ENCODE results near the gene ALDH1L2.

ALDH1L2 gene

GRCh38 chr12:105083031-105083430, 1.2 kb downstream of the ALDH1L2 start:
- DNase-seq, result no peak

- DNase-seq, result no peak
Measured at GRCh38 chr12:105078712-105079570, 5.3 kb downstream of the ALDH1L2 start.

- no peak for DNase-seq
Measured at GRCh38 chr12:105077435-105077834, 6.8 kb downstream of the ALDH1L2 start.

GRCh38 chr12:105076913-105077312, 7.3 kb downstream of the ALDH1L2 start:
- no peak for DNase-seq

GRCh38 chr12:105076098-105076497, 8.2 kb downstream of the ALDH1L2 start:
- no peak for DNase-seq

- DNase-seq, result no peak
Measured at GRCh38 chr12:105072888-105073488, 11.3 kb downstream of the ALDH1L2 start.

- DNase-seq, result no peak
Measured at GRCh38 chr12:105071981-105072380, 12.3 kb downstream of the ALDH1L2 start.

GRCh38 chr12:105069936-105070702, 14.1 kb downstream of the ALDH1L2 start:
- DNase-seq, result no peak

GRCh38 chr12:105067511-105068031, 16.7 kb downstream of the ALDH1L2 start:
- no peak for DNase-seq

GRCh38 chr12:105064564-105065178, 19.6 kb downstream of the ALDH1L2 start:
- DNase-seq, result no peak

GRCh38 chr12:105060715-105061378, 23.4 kb downstream of the ALDH1L2 start:
- no peak for DNase-seq

GRCh38 chr12:105057174-105057573, 27.1 kb downstream of the ALDH1L2 start:
- DNase-seq, result no peak

GRCh38 chr12:105053116-105053572, 31.1 kb downstream of the ALDH1L2 start:
- peak; percentile 69 to 74 for DNase-seq

- DNase-seq, result no peak
Measured at GRCh38 chr12:105051981-105052380, 32.3 kb downstream of the ALDH1L2 start.

- DNase-seq, result no peak
Measured at GRCh38 chr12:105048315-105048714, 35.9 kb downstream of the ALDH1L2 start.

- no peak for DNase-seq
Measured at GRCh38 chr12:105047308-105047707, 37.0 kb downstream of the ALDH1L2 start.

GRCh38 chr12:105041186-105041585, 43.1 kb downstream of the ALDH1L2 start:
- DNase-seq, result no peak

GRCh38 chr12:105040476-105040875, 43.8 kb downstream of the ALDH1L2 start:
- DNase-seq, result no peak

- DNase-seq, result no peak
Measured at GRCh38 chr12:105036937-105037649, 47.2 kb downstream of the ALDH1L2 start.

GRCh38 chr12:105033851-105034250, 50.4 kb downstream of the ALDH1L2 start:
- no peak for DNase-seq

- no peak for DNase-seq
Measured at GRCh38 chr12:105032703-105033357, 51.4 kb downstream of the ALDH1L2 start.

Data from stimulated activated CD4-positive, alpha-beta T cell treated with anti-CD3 and anti-CD28 coated beads, Interleukin-2, amount 100 ng/mL, for 48 hours (primary cell).